Umbilical cord (tissue), 2 donors: Measurements from ENCODE around the gene MR1. TPM values are rescaled to one million over a fixed set of nuclear protein-coding genes. Genes with fewer than 3 reads are reported as not detected.

Experiments used
- DNase-seq: peaks from one replicate; pipeline ENCODE4 v3.0.0-alpha.2; 2015; ENCODE audit warnings: low spot score
- total RNA-seq: library from RNA; depleted of rRNA; stranded (reverse); fragments of >200 nt; gene quantifications from one replicate; pipeline ENCODE4 v1.2.3, GENCODE V29; 2014; ENCODE audit warnings: low replicate concordance; ENCODE audit not compliant: insufficient read depth

MR1 gene
- 11.3 TPM for total RNA-seq

- peak; percentile 93 for DNase-seq
Observed at GRCh38 chr1:181033799-181034451, at the start of gene MR1. TSS of gene MR1 (plus strand) at chr1:181033983. CDS start at chr1:181034008, 25 bp downstream.

GRCh38 chr1:180988253-180988752 lies 45.5 kb upstream of the MR1 start:
- peak; percentile 37 for DNase-seq

- DNase-seq: no peak
Observed at GRCh38 chr1:180994262-180994661, 39.5 kb upstream of the MR1 start.

- DNase-seq: no peak
Observed at GRCh38 chr1:180997843-180998504, 35.8 kb upstream of the MR1 start.

- DNase-seq: no peak
Observed at GRCh38 chr1:181001091-181001780, 32.5 kb upstream of the MR1 start.

- DNase-seq: no peak
Observed at GRCh38 chr1:181002582-181003172, 31.1 kb upstream of the MR1 start.

- peak; percentile 59 for DNase-seq
Observed at GRCh38 chr1:181010789-181011188, 23.0 kb upstream of the MR1 start.

- no peak for DNase-seq
Observed at GRCh38 chr1:181011301-181012202, 22.2 kb upstream of the MR1 start.

GRCh38 chr1:181012203-181012745 lies 21.5 kb upstream of the MR1 start:
- DNase-seq: no peak

GRCh38 chr1:181013144-181013543 lies 20.6 kb upstream of the MR1 start:
- no peak for DNase-seq

- no peak for DNase-seq
Observed at GRCh38 chr1:181014477-181015250, 19.1 kb upstream of the MR1 start.

GRCh38 chr1:181015251-181015615 lies 18.6 kb upstream of the MR1 start:
- no peak for DNase-seq

- no peak for DNase-seq
Observed at GRCh38 chr1:181016563-181016962, 17.2 kb upstream of the MR1 start.

- no peak for DNase-seq
Observed at GRCh38 chr1:181018901-181019681, 14.7 kb upstream of the MR1 start.

GRCh38 chr1:181021159-181021558 lies 12.6 kb upstream of the MR1 start:
- no peak for DNase-seq

GRCh38 chr1:181021811-181022434 lies 11.9 kb upstream of the MR1 start:
- DNase-seq: peak; percentile 76

- DNase-seq: no peak
Observed at GRCh38 chr1:181023265-181024057, 10.3 kb upstream of the MR1 start.

- DNase-seq: no peak
Observed at GRCh38 chr1:181028196-181028595, 5.6 kb upstream of the MR1 start.
